NOMO-1 (cell line): Measurements from ENCODE around the gene CCDC197.

Source experiments
- DNase-seq, 2 experiments: peaks; one replicate each; lab custom pipeline; 2025; ENCODE audit not compliant: unreplicated experiment in 2 of 2; lab: John Stamatoyannopoulos, UW

CCDC197 gene

GRCh38 chr14:94040796-94041195 lies 43.7 kb downstream of the CCDC197 start:
- no peak for DNase-seq

DNA sequence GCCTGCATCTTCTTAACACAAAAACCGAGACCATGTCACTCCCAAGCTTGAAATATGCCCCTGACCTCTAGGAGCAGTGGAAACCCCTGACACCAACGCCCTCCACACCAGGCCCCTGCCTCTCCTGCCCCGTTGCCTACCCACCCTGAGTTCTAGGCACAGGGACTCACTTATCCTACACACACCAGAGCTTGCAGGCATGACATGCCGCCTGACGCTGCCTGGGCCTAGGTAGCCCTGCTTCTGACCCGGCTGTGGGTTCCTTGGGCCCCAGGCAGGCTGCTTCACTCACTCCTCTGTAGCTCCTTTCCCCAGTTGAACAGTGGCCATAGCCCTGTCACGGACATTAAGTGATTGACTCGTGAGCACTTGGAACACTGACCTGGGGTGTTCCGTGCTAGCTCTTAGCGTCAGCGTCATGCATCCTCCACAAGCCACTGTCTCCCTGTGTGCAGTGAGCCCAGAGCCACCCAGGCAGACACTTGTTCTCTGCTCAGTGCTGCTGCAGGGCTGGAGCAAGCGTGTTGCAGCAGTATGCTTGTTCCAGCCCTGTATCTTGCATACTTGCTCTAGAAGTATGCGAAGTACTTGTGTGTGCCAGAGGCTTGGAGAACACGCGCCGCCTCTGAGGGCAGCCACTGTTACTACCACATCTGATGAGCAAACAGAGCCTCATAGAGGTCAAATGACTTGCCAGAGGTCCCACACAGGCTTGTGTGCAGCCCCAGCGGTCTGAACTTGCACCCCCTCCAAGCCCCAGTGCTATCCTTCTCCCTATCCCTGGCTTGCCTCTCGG lies 44.6 kb downstream of the CCDC197 start:
- no peak for DNase-seq

- DNase-seq = no peak
These were observed 45.5 kb downstream of the CCDC197 start for GRCh38 chr14:94042433-94043091.

DNA sequence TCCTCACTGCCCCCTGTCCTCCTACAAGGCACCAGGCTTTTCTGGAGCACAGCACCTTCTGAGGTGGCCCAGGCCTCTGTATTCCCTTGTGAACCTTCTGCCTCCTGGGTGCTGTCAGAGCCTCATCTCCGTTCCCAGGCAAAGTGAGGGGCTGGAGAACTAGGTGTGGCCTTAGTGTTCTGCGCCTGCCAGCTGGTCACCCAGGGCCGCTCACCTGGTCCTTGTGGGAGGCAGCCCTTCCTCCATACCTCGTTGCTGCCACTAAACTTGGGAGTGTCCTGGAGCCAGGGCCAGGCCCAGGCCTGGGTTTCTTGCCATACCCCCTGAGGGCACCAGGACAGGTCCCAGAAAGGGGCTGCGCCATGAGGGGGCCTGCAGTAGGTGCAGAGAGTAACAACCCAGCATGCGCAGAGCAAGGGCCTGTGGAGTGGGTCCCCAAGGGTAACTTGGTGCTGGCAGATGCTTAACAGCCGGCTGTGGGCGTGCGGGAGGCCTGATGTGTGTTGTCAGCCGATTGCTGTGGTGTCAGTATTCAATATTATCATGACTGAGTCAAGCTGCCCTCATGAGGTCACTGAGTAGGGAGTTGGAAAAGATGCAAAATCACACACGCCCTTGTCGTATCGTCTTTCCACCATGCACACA lies 46.1 kb downstream of the CCDC197 start:
- DNase-seq = no peak

GRCh38 chr14:94043756-94044475 lies 46.8 kb downstream of the CCDC197 start:
- no peak for DNase-seq

- DNase-seq = no peak
These were observed 47.5 kb downstream of the CCDC197 start for GRCh38 chr14:94044476-94045091.

- DNase-seq = no peak
These were observed 48.0 kb downstream of the CCDC197 start for GRCh38 chr14:94045101-94045500.

DNA sequence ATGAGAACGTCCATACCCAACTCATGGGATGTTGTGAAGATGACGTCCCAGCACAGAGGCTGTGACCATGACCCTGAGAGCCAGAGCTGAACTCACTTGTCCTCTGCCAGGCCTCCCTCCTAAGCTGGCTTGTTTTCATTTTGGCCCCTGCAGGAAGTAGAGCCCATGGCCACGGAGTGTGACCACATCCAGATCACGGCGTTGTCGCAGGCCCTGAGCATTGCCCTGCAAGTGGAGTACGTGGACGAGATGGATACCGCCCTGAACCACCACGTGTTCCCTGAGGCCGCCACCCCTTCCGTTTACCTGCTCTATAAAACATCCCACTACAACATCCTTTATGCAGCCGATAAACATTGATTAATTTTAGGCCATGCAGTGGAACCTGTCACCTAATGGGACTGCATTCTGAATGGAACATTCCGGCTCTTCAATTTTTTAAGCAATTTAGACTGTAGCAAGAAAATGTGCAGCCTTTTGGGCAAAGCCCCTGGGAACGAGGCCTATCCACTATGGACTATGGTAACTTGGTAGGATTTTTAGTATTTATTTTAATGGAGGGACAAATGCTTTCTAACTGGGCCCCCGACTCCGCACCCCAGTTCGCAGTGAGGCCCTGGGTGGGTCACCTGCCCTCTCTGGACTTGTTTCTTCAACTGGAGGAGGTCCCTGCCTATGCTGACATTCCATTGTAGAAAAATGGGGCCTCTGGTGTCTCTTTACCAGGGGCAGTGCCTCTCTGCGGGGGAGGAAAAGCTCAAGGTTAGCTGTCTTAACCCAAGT lies 48.7 kb downstream of the CCDC197 start:
- no peak for DNase-seq

GRCh38 chr14:94046696-94047250 lies 49.7 kb downstream of the CCDC197 start:
- no peak for DNase-seq

DNA sequence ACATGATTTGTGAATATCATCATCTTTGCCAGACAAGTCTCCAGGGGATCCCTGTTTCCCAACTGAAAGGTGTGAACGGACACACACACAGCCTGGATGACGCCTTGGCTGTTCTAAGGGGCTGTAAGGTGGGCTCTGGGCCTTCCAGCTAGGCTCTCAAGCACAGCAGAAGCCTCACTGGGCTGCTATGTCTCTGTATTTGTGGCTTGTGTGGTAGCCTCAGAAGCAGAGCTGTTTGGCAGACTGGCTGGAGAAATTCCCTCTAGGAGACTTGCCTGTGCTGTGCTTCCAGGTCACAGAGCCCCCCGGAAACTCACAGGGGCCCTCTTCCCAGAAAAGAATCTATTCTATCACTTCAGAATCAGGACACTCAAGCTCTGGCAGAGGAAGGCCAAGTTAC lies 50.5 kb downstream of the CCDC197 start:
- DNase-seq = no peak

DNA sequence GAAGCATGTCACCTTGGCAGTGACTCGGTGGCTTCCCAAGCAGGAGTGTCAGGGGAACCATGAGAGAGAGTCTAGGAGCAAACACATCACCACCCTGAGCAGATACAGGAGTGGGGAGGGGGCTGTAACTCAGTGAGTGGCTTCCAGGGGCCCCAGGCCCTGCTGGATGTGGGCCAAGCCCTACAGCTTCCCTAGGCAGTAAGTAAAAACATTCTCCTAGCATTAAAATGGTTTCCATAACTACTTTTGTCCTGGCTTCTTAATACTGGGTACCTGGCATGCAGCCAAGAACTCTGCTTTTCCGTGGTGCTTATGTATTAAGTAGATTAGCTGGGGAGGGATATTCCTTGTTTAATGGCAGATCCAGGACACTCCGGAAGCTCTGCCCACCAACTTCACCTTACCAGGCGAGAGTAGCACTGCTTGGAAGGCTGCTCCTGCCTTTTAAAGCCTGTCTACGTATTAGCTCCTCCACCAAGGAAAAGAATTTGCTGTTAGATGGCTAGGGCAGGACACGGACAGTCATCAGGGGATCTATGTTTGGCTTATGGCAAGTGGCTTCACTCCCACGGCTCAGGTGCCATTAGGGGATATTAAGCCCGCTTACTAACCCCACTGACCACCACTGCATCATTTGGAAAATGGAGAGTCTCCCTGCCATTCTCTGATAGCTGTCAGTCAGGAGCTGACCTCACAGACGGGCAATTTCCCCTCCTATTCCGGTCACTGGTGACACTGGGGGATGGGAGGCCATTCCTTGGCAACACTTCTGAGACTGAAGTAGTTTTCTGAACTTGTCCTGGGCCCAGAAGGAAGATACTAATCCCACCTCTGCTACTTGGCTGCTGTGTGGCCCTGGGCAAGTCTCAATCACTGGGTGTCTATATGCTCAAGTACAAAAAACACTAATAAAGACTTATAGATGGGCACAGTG lies 51.9 kb downstream of the CCDC197 start:
- no peak for DNase-seq

DNA sequence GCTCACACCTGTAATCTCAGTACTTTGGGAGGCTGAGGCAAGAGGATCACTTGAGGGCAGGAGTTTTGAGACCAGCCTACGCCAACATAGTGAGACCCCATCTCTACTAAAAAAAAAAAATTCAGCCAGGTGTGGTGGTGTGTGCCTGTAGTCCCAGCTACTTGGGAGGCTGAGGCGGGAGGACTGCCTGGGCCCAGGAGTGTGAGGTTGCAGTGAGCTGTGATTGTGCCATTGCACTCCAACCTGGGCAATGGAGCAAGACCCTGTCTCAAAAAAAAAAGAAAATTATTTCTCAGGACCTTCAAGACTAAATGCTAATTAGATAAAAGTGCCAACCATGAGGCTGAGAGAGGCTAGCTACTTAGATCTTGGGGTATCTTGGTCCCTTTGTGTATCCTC lies 52.5 kb downstream of the CCDC197 start:
- no peak for DNase-seq

GRCh38 chr14:94050231-94050880 lies 53.3 kb downstream of the CCDC197 start:
- DNase-seq = no peak

DNA sequence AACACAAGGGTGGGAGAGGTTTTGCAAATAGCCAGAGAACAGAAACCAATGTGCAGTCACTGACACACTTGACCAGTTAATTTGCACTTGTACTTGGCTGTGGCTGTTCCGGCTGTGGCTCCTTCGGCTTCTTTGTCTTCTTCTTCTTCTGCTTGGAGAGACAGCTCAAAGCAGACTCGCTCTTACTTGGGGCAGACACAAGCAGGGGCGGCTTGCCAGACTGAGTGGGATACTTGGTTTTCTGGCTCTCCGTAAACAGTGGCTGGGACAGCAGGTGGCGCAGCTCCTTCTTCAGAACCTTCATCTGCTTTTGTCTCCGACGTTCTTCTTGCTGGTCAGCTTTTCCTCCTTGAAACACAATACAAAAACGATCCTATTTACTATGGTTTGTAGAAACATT lies 54.0 kb downstream of the CCDC197 start:
- no peak for DNase-seq

- no peak for DNase-seq
These were observed 54.7 kb downstream of the CCDC197 start for GRCh38 chr14:94051779-94052178.

DNA sequence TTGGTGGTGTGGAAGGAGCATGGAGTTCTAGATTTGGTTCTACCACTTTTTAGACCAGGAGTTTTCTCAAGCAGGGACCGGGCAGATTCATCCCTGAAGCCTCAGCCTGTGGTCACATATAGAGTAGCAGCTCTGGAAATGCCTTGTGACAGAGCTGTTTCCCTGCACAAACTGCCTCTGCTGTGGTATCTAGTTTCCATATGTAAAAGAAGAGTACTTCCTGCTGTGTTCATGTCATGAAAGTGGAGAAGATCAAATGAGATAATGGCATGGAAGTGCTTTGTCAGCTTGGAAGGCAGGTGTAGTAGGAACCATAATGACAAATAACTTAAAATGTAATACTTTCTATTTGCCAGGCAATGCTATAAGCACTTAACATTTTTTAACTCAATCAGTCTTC lies 55.1 kb downstream of the CCDC197 start:
- DNase-seq = no peak

DNA sequence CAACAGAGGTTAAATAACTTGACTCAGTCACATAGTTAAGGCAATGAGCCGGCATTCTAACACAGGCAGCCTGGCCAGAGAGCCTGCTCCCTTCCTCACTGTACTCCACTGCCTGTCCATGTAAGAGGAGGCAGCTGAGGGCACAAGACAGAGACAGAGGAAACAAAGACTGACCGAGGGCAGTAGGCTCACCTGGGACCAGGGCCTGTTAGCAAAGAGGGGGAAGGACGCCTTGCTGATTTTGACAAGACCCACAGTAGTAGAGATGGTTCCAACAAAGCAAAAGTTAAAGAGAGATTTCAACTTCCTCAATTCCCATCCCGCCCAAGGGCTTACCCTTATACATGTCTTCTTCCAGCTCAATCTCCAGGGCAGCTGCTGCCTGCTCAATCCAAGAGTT lies 55.6 kb downstream of the CCDC197 start:
- no peak for DNase-seq

DNA sequence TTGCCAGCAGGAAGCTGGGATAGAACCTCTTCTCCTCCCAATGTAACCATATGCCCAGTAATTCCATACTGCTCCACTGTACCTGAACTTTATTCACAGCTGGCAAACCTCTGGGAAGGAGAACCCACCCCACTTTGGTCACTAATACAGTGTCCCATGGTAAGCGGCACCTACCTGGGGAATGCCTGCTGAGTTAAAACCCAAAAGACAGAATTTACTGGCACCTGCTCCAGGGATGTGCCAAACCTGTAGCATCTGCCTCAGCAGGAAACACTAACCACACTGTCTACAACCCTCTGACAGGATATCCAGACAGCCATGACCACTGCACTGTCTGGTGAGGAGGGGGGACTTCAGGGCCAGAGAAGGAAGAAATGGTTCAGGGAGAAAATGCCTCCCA lies 57.3 kb downstream of the CCDC197 start:
- no peak for DNase-seq
